OCI-LY1 (cell line): ENCODE results near the gene PCNX1.
"Not testable (repeated sequence)": the region's sequence is repeated elsewhere in the genome, so short reads cannot be mapped to it uniquely, and the experiment has no call there.

Experiments used
- H2AFZ ChIP-seq: fragments of 200-600 bp; sonication (generic), shearing (Covaris generic); 2 replicates; pipeline ENCODE4 v1.6.0; 2014; ENCODE audit warnings: antibody characterized with exemption, mild to moderate bottlenecking, low read length
- H3F3A ChIP-seq: fragments of 200-600 bp; sonication (generic), shearing (Covaris generic); 2 replicates; pipeline ENCODE4 v1.6.0; 2014; ENCODE audit warnings: mild to moderate bottlenecking, antibody characterized with exemption, low read length, moderate library complexity; ENCODE audit not compliant: insufficient read depth
- H3K27ac ChIP-seq: fragments of 200-600 bp; sonication (generic); 2 replicates; pipeline ENCODE4 v1.5.1; 2014; ENCODE audit warnings: low read length, mixed run types, mild to moderate bottlenecking, low read depth; ENCODE audit not compliant: poor library complexity, severe bottlenecking
- H3K27me3 ChIP-seq: fragments of 200-600 bp; sonication (generic); 2 replicates; pipeline ENCODE4 v1.6.0; 2014; ENCODE audit warnings: antibody characterized with exemption, mild to moderate bottlenecking, low read length, moderate library complexity; ENCODE audit not compliant: insufficient read depth
- H3K36me3 ChIP-seq: fragments of 200-600 bp; sonication (generic); 2 replicates; pipeline ENCODE4 v1.6.1; 2014; ENCODE audit warnings: mild to moderate bottlenecking, antibody characterized with exemption, low read length, moderate library complexity, mixed read lengths; ENCODE audit not compliant: insufficient read depth
- H3K4me1 ChIP-seq: fragments of 200-600 bp; sonication (generic); 2 replicates; pipeline ENCODE4 v1.5.1; 2014; ENCODE audit warnings: mild to moderate bottlenecking, low read length, moderate library complexity; ENCODE audit not compliant: insufficient read depth, severe bottlenecking
- H3K4me2 ChIP-seq: fragments of 200-600 bp; sonication (generic), shearing (Covaris generic); 2 replicates; pipeline ENCODE4 v1.6.1; 2014; ENCODE audit warnings: low read length
- H3K4me3 ChIP-seq: fragments of 200-600 bp; sonication (generic); 2 replicates; pipeline ENCODE4 v1.5.1; 2014; ENCODE audit warnings: low read length, low read depth, mild to moderate bottlenecking, mixed read lengths; ENCODE audit not compliant: poor library complexity, severe bottlenecking
- H3K79me2 ChIP-seq: fragments of 200-600 bp; shearing (Covaris generic); 2 replicates; pipeline ENCODE4 v1.6.1; 2016; ENCODE audit warnings: mixed run types, low read length, mixed read lengths; ENCODE audit not compliant: insufficient read depth
- H3K9ac ChIP-seq: fragments of 200-600 bp; sonication (generic), shearing (Covaris generic); 2 replicates; pipeline ENCODE4 v1.6.1; 2014; ENCODE audit warnings: mild to moderate bottlenecking, low read length, mixed read lengths
- H3K9me2 ChIP-seq: fragments of 200-600 bp; sonication (generic), shearing (Covaris generic); 2 replicates; pipeline ENCODE4 v1.6.1; 2014; ENCODE audit warnings: low read depth, mild to moderate bottlenecking, low read length, mixed read lengths
- H3K9me3 ChIP-seq: fragments of 200-600 bp; shearing (Covaris generic); 2 replicates; pipeline ENCODE4 v1.6.1; 2014; ENCODE audit warnings: low read length, mixed read lengths
- H4K20me1 ChIP-seq: fragments of 200-600 bp; sonication (generic), shearing (Covaris generic); 2 replicates; pipeline ENCODE4 v1.6.0; 2016; ENCODE audit warnings: mild to moderate bottlenecking, low read length; ENCODE audit not compliant: insufficient read depth
- EZH2 ChIP-seq: fragments of 200-600 bp; sonication (generic), shearing (Covaris generic); IDR thresholded peaks from 2 replicates; pipeline ENCODE4 v1.8.0; 2017; ENCODE audit warnings: borderline replicate concordance, mixed run types, mild to moderate bottlenecking, antibody characterized with exemption, low read length, moderate library complexity, mixed read lengths
- TF ChIP-seq, protein P1 (sequence below): fragments of 200-600 bp; sonication (generic), shearing (Covaris generic); IDR thresholded peaks from 2 replicates; pipeline ENCODE4 v1.5.1; 2017; ENCODE audit warnings: mild to moderate bottlenecking, antibody characterized with exemption, low read length, moderate library complexity, mixed read lengths

The PCNX1 gene

DNA sequence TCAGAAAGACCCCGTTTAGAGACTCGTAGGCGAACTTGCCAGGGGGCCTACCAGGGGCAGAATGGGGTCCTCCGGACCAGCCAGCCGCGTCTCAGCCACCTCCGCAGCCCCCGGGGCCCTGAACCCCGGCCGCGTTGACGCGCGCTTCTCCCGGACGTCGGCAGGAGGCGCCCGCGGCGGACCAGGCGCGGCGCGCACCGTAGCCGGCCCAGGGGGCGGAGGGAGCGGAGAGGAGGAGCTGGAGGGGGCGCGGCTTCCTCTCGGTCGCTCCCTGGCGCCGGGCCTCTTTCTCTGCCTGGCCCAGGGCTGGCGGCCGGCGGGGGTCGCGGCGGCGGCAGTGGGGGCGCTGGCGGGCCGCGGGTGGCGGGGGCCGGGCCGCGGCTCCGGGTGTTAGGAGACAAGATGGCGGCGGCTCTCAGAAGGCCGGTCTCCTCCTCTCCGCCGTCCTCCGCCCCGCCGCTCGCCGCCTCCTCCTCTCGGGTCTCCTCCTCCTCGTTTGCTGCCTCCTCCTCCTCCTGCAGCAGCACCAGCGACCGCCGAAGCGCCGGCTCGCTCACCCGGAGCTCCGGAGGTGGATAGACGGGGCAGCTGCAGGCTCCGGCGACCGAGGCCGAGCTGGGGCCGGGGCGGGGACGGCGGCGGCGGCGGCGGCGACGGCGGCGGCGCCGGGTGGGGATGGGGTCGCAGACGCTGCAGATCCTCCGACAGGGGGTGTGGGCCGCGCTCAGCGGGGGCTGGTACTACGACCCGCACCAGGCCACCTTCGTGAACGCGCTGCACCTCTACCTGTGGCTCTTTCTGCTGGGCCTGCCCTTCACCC is at the start of gene PCNX1:
Gene PCNX1, plus strand, starts transcription at position 284 of the 820 bp plus-strand sequence. Its CDS starts 392 bp downstream, at position 676.
- Histone ChIP-seq H3K4me1 (peaks cover 22% of the 10 kb centered on the region), H3K9me2 (no peaks in the 10 kb centered on the region), H3K27ac (peak within 1 kb of the TSS; percentile 59), H3K9ac (peak within 1 kb of the TSS; percentile 86), H3K27me3 (no peaks in the 10 kb centered on the region), H3K36me3 (no peaks in the 10 kb centered on the region), H3F3A (0 out of 2 replicates have a peak, but pooled peaks cover 6% of the 10 kb centered on the region), H3K9me3 (no peaks in the 10 kb centered on the region), H2AFZ (peak within 1 kb of the TSS; percentile 98), H3K4me2 (peak within 1 kb of the TSS; percentile 90), H3K79me2 (no peaks in the 10 kb centered on the region), H3K4me3 (peak within 1 kb of the TSS; percentile 97), H4K20me1 (no peaks in the 10 kb centered on the region)
- no peak for TF ChIP-seq EZH2
- TF ChIP-seq, protein P1, sequence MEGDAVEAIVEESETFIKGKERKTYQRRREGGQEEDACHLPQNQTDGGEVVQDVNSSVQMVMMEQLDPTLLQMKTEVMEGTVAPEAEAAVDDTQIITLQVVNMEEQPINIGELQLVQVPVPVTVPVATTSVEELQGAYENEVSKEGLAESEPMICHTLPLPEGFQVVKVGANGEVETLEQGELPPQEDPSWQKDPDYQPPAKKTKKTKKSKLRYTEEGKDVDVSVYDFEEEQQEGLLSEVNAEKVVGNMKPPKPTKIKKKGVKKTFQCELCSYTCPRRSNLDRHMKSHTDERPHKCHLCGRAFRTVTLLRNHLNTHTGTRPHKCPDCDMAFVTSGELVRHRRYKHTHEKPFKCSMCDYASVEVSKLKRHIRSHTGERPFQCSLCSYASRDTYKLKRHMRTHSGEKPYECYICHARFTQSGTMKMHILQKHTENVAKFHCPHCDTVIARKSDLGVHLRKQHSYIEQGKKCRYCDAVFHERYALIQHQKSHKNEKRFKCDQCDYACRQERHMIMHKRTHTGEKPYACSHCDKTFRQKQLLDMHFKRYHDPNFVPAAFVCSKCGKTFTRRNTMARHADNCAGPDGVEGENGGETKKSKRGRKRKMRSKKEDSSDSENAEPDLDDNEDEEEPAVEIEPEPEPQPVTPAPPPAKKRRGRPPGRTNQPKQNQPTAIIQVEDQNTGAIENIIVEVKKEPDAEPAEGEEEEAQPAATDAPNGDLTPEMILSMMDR: peak; percentile 82

DNA sequence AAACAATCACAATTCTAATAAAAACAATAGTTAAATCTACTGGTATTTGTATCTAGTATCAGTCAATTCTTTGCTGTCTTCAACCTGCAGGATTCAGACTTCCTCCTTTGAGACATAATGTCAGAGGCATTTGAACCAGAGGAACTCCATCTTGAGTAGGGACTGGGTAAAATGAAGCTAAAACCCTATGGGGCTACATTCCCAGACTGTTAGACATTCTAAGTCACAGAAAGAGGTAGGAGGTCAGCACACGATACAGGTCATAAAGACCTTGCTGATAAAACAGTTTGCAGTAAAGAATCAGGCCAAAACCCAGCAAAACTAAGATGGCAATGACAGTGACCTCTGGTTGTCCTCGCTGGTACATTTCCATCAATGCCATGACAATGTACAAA is 49.8 kb upstream of the PCNX1 start:
- Histone ChIP-seq H4K20me1 (no peaks in the 10 kb centered on the region), H3K4me1 (no peaks in the 10 kb centered on the region), H3K4me2 (no peak overlapping the region), H3K4me3 (no peak overlapping the region), H3F3A (no peaks in the 10 kb centered on the region), H3K27me3 (no peaks in the 10 kb centered on the region), H3K79me2 (no peaks in the 10 kb centered on the region), H2AFZ (no peak overlapping the region), H3K9ac (no peak overlapping the region), H3K9me2 (no peaks in the 10 kb centered on the region), H3K36me3 (no peaks in the 10 kb centered on the region), H3K27ac (no peak overlapping the region), H3K9me3 (no peaks in the 10 kb centered on the region)
- TF ChIP-seq EZH2: no peak
- TF ChIP-seq, protein P1: no peak

DNA sequence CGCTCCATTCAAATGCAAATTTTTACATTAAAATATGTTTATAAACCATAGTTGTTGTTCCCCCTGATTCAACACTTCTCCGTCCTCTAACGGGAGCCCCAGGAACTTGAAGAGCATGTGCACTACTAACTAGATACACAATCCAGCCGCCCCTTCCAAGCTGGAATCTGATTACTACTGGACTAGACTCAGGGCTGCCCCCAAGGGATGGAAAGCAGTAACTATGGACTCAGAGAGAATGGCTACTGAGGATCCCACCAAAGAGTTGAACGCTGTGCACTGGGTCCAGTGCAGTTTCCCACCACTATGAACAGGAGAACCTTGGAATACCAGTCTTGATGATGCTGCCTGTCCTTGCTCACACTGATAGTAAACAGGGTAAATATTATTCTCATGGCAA is 48.6 kb upstream of the PCNX1 start:
- no peak overlapping the region for H3K27ac ChIP-seq
- no peaks in the 10 kb centered on the region for H3F3A ChIP-seq
- H2AFZ ChIP-seq: no peak overlapping the region
- no peaks in the 10 kb centered on the region for H3K4me1 ChIP-seq
- H3K27me3 ChIP-seq: no peaks in the 10 kb centered on the region
- H3K36me3 ChIP-seq: no peaks in the 10 kb centered on the region
- no peaks in the 10 kb centered on the region for H3K9me3 ChIP-seq
- no peaks in the 10 kb centered on the region for H3K9me2 ChIP-seq
- no peak overlapping the region for H3K9ac ChIP-seq
- no peaks in the 10 kb centered on the region for H3K79me2 ChIP-seq
- no peak overlapping the region for H3K4me2 ChIP-seq
- H4K20me1 ChIP-seq: no peaks in the 10 kb centered on the region
- TF ChIP-seq EZH2: no peak
- TF ChIP-seq, protein P1: peak; percentile 4; the same call in 1 of the 2 replicates
- no peak overlapping the region for H3K4me3 ChIP-seq

DNA sequence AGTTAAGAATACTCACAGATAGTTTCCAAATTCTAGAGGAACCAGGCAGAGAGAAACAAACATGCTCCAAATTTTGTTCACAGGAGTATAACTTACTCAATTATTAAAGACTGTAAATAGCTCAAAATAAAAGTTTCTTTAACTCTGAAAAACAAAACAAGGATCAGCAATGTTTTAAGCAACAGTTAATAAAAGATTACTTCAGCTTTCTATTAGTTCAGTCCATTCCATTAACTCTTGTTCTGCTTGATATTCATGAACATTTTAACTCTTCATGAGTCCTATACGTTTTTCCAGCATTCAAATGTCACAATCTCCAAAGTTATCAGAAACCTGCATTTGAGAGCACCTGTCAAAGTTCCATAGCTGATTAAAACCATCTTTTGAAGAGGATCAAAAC is 40.3 kb upstream of the PCNX1 start:
- H3K9me3 ChIP-seq: not testable (repeated sequence)

More for the DNA sequence above, 40.3 kb upstream of the PCNX1 start:
- not testable (repeated sequence) for H3K4me3 ChIP-seq, H3K9ac ChIP-seq, H3K4me2 ChIP-seq, H3K4me1 ChIP-seq, H2AFZ ChIP-seq, H3K9me2 ChIP-seq, H4K20me1 ChIP-seq, H3K27ac ChIP-seq, H3K79me2 ChIP-seq, H3K36me3 ChIP-seq, H3F3A ChIP-seq, H3K27me3 ChIP-seq
